Activated T-cell treated with anti-CD3 and anti-CD28 coated beads for 4 hours (primary cell): ENCODE results near the gene ESR1.
"Not testable (repeated sequence)": the region's sequence is repeated elsewhere in the genome, so short reads cannot be mapped to it uniquely, and the experiment has no call there.

ENCODE experiments used
- DNase-seq: peaks from one replicate; pipeline ENCODE4 v3.0.0-alpha.2; 2020

Gene ESR1

GRCh38 chr6:151814614-151815013 is 7.1 kb downstream of the ESR1 start:
- DNase-seq: no peak

GRCh38 chr6:151822252-151823111 is 15.0 kb downstream of the ESR1 start:
- DNase-seq: no peak

DNA sequence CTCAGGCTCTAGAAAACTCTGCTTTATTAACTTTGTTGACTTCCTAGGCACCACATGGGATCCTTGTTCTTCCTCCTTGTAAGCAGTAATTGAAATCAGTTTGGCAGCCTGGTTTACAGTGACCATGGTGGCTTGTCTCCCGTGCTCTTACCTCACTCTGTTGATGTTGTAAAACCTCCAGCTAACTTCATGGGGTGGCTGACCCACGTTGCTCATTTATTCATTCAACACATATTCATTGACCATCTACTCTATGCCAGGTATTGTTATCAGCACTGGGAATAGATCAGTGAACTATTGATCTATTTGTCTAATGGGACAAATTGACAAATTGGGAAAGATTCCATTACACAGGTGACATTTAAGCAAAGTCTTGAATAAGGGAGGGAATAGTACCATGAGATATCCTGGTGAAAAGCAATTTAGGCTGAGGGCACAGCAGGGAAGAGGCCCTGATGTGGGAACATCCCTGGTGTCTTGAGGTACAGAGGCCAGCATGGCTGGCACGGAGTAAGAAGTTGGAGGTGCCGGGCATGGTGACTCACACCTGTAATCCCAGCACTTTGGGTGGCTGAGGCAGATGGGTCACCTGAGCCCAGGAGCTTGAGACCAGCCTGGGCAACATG is 19.1 kb downstream of the ESR1 start:
- no peak for DNase-seq

- no peak for DNase-seq
Measured at GRCh38 chr6:151832710-151833109, 25.2 kb downstream of the ESR1 start.

DNA sequence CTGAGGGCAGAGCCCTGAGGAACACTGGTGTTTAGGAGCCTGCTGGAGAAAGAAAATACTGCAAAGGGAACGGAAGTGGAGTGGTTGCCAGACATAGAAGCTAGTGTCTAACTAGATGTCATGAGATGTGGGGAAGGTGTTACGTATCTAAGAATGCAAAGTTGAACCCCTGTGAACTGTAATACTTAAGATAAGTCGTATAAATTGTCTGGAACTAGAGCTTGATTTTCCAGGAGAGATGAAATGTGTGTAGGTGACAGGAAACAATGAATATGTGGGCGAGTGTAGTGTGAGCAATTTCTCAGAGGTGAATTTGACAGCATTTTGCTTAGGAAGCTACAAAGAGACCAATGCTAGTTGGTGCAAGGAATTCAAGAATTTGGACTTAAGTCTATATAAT is 27.9 kb downstream of the ESR1 start:
- DNase-seq: no peak

- DNase-seq: no peak
Measured at GRCh38 chr6:151837223-151837622, 29.7 kb downstream of the ESR1 start.

GRCh38 chr6:151842816-151843215 is 35.3 kb downstream of the ESR1 start:
- no peak for DNase-seq

GRCh38 chr6:151847064-151847463 is 39.6 kb downstream of the ESR1 start:
- DNase-seq: no peak

GRCh38 chr6:151850479-151851003 is 43.1 kb downstream of the ESR1 start:
- DNase-seq: no peak

DNA sequence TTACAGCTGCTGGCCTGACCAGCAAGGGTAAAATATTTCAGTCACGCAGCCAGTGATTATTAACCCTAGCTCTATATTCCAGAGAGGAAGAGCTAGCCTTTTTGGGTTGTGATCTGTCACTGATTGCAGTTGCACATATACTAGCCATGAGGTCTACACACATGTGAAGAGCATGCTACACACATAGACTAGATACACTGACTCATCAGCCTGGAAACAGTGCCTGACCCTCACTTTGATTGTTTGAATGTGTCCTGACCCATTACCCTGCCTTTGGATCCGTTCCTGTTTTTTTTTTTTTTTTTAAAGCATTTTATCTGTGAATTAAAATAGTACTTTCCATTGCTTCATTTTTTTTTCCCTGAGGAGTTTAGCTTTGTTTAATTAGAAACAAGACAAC is 50.8 kb downstream of the ESR1 start:
- no peak for DNase-seq

- no peak for DNase-seq
Measured at GRCh38 chr6:151862461-151862860, 55.0 kb downstream of the ESR1 start.

- not testable (repeated sequence) for DNase-seq
Measured at GRCh38 chr6:151867361-151867869, 59.9 kb downstream of the ESR1 start.

- no peak for DNase-seq
Measured at GRCh38 chr6:151869345-151869744, 61.9 kb downstream of the ESR1 start.

DNA sequence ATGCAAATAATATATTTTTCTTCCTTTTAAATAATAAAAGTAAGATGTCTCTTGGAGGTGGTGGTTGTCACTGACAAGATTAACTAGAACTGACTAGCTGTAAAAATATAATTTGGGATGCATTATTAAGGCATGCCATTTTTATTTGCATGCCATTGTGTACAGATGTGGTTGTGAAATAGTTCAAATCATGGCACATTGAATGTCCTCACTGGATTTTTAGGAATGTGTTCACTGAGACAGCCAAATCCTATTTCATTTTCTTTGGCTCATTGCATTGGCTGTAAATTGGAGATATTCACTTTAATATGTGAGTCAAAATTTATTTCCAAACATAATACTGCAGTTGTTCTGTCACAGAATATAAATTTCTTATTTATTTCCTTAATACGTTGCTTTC is 62.3 kb downstream of the ESR1 start:
- no peak for DNase-seq

GRCh38 chr6:151870375-151870774 is 62.9 kb downstream of the ESR1 start:
- DNase-seq: no peak

- DNase-seq: no peak
Measured at GRCh38 chr6:151875524-151875923, 68.0 kb downstream of the ESR1 start.

DNA sequence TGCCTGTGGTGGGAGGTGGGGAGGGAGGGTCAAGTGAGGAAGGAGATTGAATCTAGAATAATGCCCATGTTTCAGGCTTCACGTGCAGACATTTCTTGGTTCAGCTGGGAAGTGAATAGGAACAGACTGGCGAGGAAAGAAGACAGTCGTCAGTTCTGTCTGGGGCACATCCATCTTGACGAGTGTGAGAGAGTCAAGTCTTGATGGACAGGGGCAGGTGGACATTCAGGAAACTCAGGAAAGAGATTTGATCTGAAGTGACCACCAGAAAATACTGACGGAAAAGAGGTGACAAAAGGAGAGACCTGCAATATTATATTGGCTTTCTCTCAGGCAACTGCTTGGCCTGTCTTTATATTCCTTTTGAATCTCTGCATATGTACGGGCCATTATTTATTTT is 68.6 kb downstream of the ESR1 start:
- no peak for DNase-seq

- DNase-seq: no peak
Measured at GRCh38 chr6:151877458-151877857, 70.0 kb downstream of the ESR1 start.

DNA sequence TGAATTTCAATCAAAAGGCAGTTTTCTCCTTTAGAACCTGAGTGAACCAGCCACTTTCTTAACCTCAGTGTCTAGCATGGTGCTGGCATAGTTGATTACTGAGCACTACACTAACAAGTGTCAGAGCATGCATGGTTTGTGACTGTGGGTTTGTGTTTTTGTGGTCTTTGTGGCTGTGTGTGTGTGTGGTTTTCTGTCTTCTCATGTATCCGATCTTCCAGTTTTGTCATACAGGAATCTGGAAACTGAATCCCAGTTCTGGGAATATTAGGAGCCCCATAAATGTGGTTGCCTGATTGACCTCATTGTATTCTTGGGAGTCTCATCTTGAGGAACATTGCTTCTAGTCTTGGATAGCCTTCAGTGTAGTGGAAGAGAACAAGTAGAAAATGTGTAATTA is 73.7 kb downstream of the ESR1 start:
- DNase-seq: no peak

GRCh38 chr6:151882206-151882605 is 74.7 kb downstream of the ESR1 start:
- DNase-seq: no peak

DNA sequence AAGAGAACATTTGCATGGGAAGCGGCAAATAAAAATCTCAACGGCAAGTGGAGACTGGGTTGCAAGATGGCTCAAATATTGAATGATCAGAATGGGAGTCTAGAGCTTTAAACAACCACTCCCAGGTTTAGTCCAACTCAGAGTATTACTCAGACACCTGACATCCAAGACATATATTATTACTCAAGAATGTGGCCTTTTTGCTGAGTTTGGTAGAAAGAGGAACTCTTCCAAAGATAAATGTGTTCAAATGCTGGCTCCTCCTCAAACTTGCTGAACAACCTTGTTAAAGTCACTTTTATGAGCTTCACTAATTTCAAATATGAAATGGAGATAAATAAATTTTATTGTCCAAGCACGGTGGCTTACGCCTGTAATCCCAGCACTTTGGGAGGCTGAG is 77.8 kb downstream of the ESR1 start:
- no peak for DNase-seq

GRCh38 chr6:151891524-151891923 is 84.0 kb downstream of the ESR1 start:
- DNase-seq: no peak

DNA sequence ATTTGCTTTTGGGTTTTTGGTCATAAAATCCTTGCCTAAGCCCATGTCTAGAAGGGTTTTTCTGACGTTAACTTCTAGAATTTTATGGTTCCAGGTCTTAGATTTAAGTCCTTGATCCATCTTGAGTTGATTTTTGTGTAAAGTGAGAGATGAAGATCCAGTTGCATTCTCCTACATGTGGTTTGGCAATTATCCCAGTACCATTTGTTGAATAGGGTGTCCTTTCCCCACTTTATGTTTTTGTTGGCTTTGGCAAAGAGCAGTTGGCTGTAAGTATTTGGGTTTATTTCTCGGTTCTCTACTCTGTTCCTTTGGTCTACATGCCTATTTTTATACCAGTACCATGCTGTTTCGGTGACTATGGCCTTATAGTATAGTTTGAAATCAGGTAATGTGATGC is 86.9 kb downstream of the ESR1 start:
- not testable (repeated sequence) for DNase-seq

DNA sequence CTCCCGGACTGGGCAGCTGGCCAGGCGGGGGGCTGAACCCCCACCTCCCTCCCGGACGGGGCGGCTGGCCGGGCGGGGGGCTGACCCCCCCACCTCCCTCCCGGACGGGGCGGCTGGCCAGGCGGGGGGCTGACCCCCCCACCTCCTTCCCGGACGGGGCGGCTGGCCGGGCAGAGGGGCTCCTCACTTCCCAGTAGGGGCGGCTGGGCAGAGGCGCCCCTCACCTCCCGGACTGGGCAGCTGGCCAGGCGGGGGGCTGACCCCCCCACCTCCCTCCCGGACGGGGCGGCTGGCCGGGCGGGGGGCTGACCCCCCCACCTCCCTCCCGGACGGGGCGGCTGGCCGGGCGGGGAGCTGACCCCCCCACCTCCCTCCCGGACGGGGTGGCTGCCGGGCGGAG is 91.7 kb downstream of the ESR1 start:
- DNase-seq: not testable (repeated sequence)
